Measurements from ENCODE around the gene RARRES1. TPM values are rescaled to one million over a fixed set of nuclear protein-coding genes. Genes with fewer than 3 reads are reported as not detected.

Gene RARRES1
- total RNA-seq, 1 experiment from 2014 or later, result 0.73 TPM

- Histone ChIP-seq H3K9me2 (replicated peaks; ENCODE audit: low read length) (no peaks in the 10 kb centered on the region), H3K27ac (ENCODE audit: low read length) (peak overlapping the region; percentile 100), H2AFZ (ENCODE audit: low read length) (no peak overlapping the region), H3K4me1 (ENCODE audit: insufficient read depth, low read length) (peaks cover 42% of the 10 kb centered on the region), H3F3A (ENCODE audit: low read length, unreplicated experiment) (peaks cover 1% of the 10 kb centered on the region), H3K4me2 (ENCODE audit: low read length) (peak overlapping the region; percentile 61), H4K20me1 (ENCODE audit: low read length) (no peaks in the 10 kb centered on the region), H3K9ac (ENCODE audit: low read length) (peak overlapping the region; percentile 71), H3K79me2 (ENCODE audit: low read length) (no peaks in the 10 kb centered on the region), H3K4me3 (ENCODE audit: low read length) (no peak overlapping the region), H3K9me3 (ENCODE audit: low read length) (no peaks in the 10 kb centered on the region), H3K27me3 (ENCODE audit: low read length) (no peaks in the 10 kb centered on the region), H3K36me3 (ENCODE audit: low read depth, low read length) (no peaks in the 10 kb centered on the region)
- ATAC-seq, result peak; percentile 39
- ChIA-PET CTCF (interaction anchor here (1.0 to 1.2 kb wide), 2 partner anchors 9 to 46 kb away, joined by 3 read pairs; partner anchors contain the start of gene LXN), POLR2A (ENCODE audit: unreplicated experiment) (interaction anchor here (0.5 to 0.6 kb wide), 2 partner anchors 15 to 148 kb away, joined by 3 read pairs; partner anchors contain the start of gene MLF1)
- BruUV-seq (replicated peaks), result TSS peak; percentile 66
- DNase-seq, result peak; percentile 95
- TF ChIP-seq CTCF (conservative IDR thresholded peaks at IDR 0.05; ENCODE audit: low read depth, low read length), result no peak
- no peak for TF ChIP-seq EZH2 (IDR thresholded peaks at IDR 0.05; ENCODE audit: low read length, unreplicated experiment)
- TF ChIP-seq EZH2phosphoT487 (IDR thresholded peaks at IDR 0.05; ENCODE audit: borderline replicate concordance, low read length), result no peak
- intact Hi-C loops (cut with micrococcal nuclease), result no loop called here
These were observed 13.6 kb downstream of the RARRES1 start for GRCh38 chr3:158718490-158719170.

GRCh38 chr3:158717576-158717975 is 14.7 kb downstream of the RARRES1 start:
- Histone ChIP-seq H3K4me3 (ENCODE audit: low read length) (no peak overlapping the region), H3K79me2 (ENCODE audit: low read length) (no peaks in the 10 kb centered on the region), H3K9me3 (ENCODE audit: low read length) (no peaks in the 10 kb centered on the region), H3K4me1 (ENCODE audit: insufficient read depth, low read length) (peaks cover 48% of the 10 kb centered on the region), H3F3A (ENCODE audit: low read length, unreplicated experiment) (no peaks in the 10 kb centered on the region), H3K4me2 (ENCODE audit: low read length) (peak overlapping the region; percentile 3), H3K36me3 (ENCODE audit: low read depth, low read length) (no peaks in the 10 kb centered on the region), H2AFZ (ENCODE audit: low read length) (no peak overlapping the region), H4K20me1 (ENCODE audit: low read length) (no peaks in the 10 kb centered on the region), H3K9ac (ENCODE audit: low read length) (peak overlapping the region; percentile 52), H3K27me3 (ENCODE audit: low read length) (no peaks in the 10 kb centered on the region), H3K27ac (ENCODE audit: low read length) (peak overlapping the region; percentile 100), H3K9me2 (replicated peaks; ENCODE audit: low read length) (no peaks in the 10 kb centered on the region)
- POLR2A ChIA-PET (ENCODE audit: unreplicated experiment), result no interaction called here
- no TSS peak for BruUV-seq (replicated peaks)
- ATAC-seq, result no peak
- DNase-seq, result no peak
- TF ChIP-seq EZH2 (IDR thresholded peaks at IDR 0.05; ENCODE audit: low read length, unreplicated experiment) (no peak), CTCF (conservative IDR thresholded peaks at IDR 0.05; ENCODE audit: low read depth, low read length) (no peak), EZH2phosphoT487 (IDR thresholded peaks at IDR 0.05; ENCODE audit: borderline replicate concordance, low read length) (no peak)
- CTCF ChIA-PET, result interaction anchor here (1.2 kb wide), 1 partner anchor 10 kb away, joined by 3 read pairs; no protein-coding TSS in a partner anchor
- intact Hi-C loops (cut with micrococcal nuclease), result no loop called here

GRCh38 chr3:158713094-158713499 is 19.2 kb downstream of the RARRES1 start:
- no TSS peak for BruUV-seq (replicated peaks)
- ChIA-PET POLR2A (ENCODE audit: unreplicated experiment) (no interaction called here), CTCF (no interaction called here)
- Histone ChIP-seq H3K4me2 (ENCODE audit: low read length) (no peak overlapping the region), H3K4me3 (ENCODE audit: low read length) (no peak overlapping the region), H3F3A (ENCODE audit: low read length, unreplicated experiment) (no peaks in the 10 kb centered on the region), H3K27ac (ENCODE audit: low read length) (no peak overlapping the region), H3K36me3 (ENCODE audit: low read depth, low read length) (peaks cover 7% of the 10 kb centered on the region; the same call in 1 of the 2 replicates), H3K9me2 (replicated peaks; ENCODE audit: low read length) (no peaks in the 10 kb centered on the region), H3K27me3 (ENCODE audit: low read length) (no peaks in the 10 kb centered on the region), H3K79me2 (ENCODE audit: low read length) (no peaks in the 10 kb centered on the region), H3K9me3 (ENCODE audit: low read length) (no peaks in the 10 kb centered on the region), H3K4me1 (ENCODE audit: insufficient read depth, low read length) (peaks cover 66% of the 10 kb centered on the region), H3K9ac (ENCODE audit: low read length) (no peak overlapping the region), H2AFZ (ENCODE audit: low read length) (no peak overlapping the region), H4K20me1 (ENCODE audit: low read length) (no peaks in the 10 kb centered on the region)
- no peak for ATAC-seq
- DNase-seq, result no peak
- intact Hi-C loops (cut with micrococcal nuclease), result no loop called here
- TF ChIP-seq EZH2 (IDR thresholded peaks at IDR 0.05; ENCODE audit: low read length, unreplicated experiment) (no peak), EZH2phosphoT487 (IDR thresholded peaks at IDR 0.05; ENCODE audit: borderline replicate concordance, low read length) (no peak)

Data from PC-3 (cell line).